ENCODE measurements around the gene SHROOM3.

DNA sequence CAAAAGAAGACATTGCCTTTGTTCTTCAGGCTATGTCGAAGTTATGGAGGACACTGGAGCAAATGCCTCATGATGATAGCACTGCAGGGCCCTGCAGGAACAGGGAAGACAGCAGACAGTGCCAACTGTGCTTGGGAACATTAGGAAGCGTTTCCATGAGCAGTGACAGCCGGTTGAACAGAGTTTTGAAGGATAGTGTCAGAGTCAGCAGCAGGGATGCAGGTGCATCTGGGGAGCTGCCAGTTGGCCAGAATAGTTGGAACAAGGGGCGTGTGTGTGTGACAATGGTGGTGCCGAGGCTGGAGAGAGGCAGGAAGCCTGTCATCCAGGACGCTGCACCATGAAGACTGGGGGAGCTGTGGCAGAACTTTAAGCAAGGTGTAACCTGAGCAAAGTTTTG, 88.6 kb downstream of the SHROOM3 start:
- TF ChIP-seq STAT1 (IDR thresholded peaks at IDR 0.05; ENCODE audit: unreplicated experiment) (no peak), JUNB (IDR thresholded peaks at IDR 0.05; ENCODE audit: unreplicated experiment) (no peak), EZH2 (IDR thresholded peaks at IDR 0.05; ENCODE audit: low read depth, unreplicated experiment) (no peak)
- TF ChIP-seq, protein P1, sequence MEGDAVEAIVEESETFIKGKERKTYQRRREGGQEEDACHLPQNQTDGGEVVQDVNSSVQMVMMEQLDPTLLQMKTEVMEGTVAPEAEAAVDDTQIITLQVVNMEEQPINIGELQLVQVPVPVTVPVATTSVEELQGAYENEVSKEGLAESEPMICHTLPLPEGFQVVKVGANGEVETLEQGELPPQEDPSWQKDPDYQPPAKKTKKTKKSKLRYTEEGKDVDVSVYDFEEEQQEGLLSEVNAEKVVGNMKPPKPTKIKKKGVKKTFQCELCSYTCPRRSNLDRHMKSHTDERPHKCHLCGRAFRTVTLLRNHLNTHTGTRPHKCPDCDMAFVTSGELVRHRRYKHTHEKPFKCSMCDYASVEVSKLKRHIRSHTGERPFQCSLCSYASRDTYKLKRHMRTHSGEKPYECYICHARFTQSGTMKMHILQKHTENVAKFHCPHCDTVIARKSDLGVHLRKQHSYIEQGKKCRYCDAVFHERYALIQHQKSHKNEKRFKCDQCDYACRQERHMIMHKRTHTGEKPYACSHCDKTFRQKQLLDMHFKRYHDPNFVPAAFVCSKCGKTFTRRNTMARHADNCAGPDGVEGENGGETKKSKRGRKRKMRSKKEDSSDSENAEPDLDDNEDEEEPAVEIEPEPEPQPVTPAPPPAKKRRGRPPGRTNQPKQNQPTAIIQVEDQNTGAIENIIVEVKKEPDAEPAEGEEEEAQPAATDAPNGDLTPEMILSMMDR (conservative IDR thresholded peaks at IDR 0.05; ENCODE audit: low read depth in 2 of 2): no peak

Measured in GM23338 (cell line).